Endothelial cell (in vitro differentiated cells): ENCODE measurements around the gene MSX1. TPM values are rescaled to one million over a fixed set of nuclear protein-coding genes. Genes with fewer than 3 reads are reported as not detected.
A peak's percentile ranks its signal among the peaks of the same experiment; 100 is the strongest.

Source experiments
- DNase-seq: peaks from one replicate; pipeline ENCODE4 v3.0.0; 2021; ENCODE audit warnings: low spot score
- H3K27ac Mint-ChIP-seq: one replicate; pipeline ENCODE4 v1.8.0; 2021; ENCODE audit warnings: mixed read lengths, inconsistent platforms; ENCODE audit not compliant: unreplicated experiment
- H3K27me3 Mint-ChIP-seq: one replicate; pipeline ENCODE4 v1.8.0; 2021; ENCODE audit warnings: mild to moderate bottlenecking, moderate library complexity, mixed read lengths, inconsistent platforms; ENCODE audit not compliant: unreplicated experiment
- H3K36me3 Mint-ChIP-seq: one replicate; pipeline ENCODE4 v1.8.0; 2021; ENCODE audit warnings: mild to moderate bottlenecking, low read depth, mixed read lengths, inconsistent platforms; ENCODE audit not compliant: unreplicated experiment
- H3K4me1 Mint-ChIP-seq: one replicate; pipeline ENCODE4 v1.8.0; 2021; ENCODE audit warnings: mild to moderate bottlenecking, mixed read lengths, inconsistent platforms; ENCODE audit not compliant: unreplicated experiment
- H3K4me3 Mint-ChIP-seq: one replicate; pipeline ENCODE4 v1.8.0; 2021; ENCODE audit warnings: mild to moderate bottlenecking, mixed read lengths, inconsistent platforms; ENCODE audit not compliant: unreplicated experiment
- H3K9me3 Mint-ChIP-seq: one replicate; pipeline ENCODE4 v1.8.0; 2021; ENCODE audit warnings: mixed read lengths, inconsistent platforms; ENCODE audit not compliant: unreplicated experiment
- CTCF ChIP-seq: fragments of 200-600 bp; sonication (generic); IDR thresholded peaks from one replicate; pipeline ENCODE4 v1.5.0; 2021; ENCODE audit warnings: antibody characterized with exemption; ENCODE audit not compliant: unreplicated experiment
- total RNA-seq: library from RNA; stranded (reverse); fragmentation: NEBNext Ultra II Directional; extraction: Animal tissue kit (Norgen Biotek cat#: 25700); gene quantifications from one replicate; pipeline ENCODE4 v1.2.1, GENCODE V29; 2021; ENCODE audit not compliant: unreplicated experiment

The MSX1 gene
- total RNA-seq, 1 donor from 2014 or later, result 17.4 TPM

GRCh38 chr4:4866866-4867374, 7.5 kb downstream of the MSX1 start:
- Mint-ChIP-seq H3K9me3 (no peaks in the 10 kb centered on the region), H3K27ac (no peak overlapping the region), H3K4me1 (peaks cover 48% of the 10 kb centered on the region), H3K36me3 (peaks cover 26% of the 10 kb centered on the region), H3K4me3 (peak overlapping the region; percentile 59), H3K27me3 (peaks cover 54% of the 10 kb centered on the region)
- no peak for DNase-seq
- TF ChIP-seq CTCF, result no peak

- no peak overlapping the region for H3K27ac Mint-ChIP-seq
- no peak overlapping the region for H3K4me3 Mint-ChIP-seq
- H3K4me1 Mint-ChIP-seq, result peaks cover 45% of the 10 kb centered on the region
- H3K36me3 Mint-ChIP-seq, result peaks cover 20% of the 10 kb centered on the region
- DNase-seq, result peak; percentile 77
- TF ChIP-seq CTCF, result peak; percentile 25
- H3K27me3 Mint-ChIP-seq, result peaks cover 53% of the 10 kb centered on the region
- H3K9me3 Mint-ChIP-seq, result no peaks in the 10 kb centered on the region
Observed at GRCh38 chr4:4867375-4868039, 8.0 kb downstream of the MSX1 start.

- peaks cover 53% of the 10 kb centered on the region for H3K27me3 Mint-ChIP-seq
- H3K4me1 Mint-ChIP-seq, result peaks cover 44% of the 10 kb centered on the region
- H3K4me3 Mint-ChIP-seq, result no peak overlapping the region
- H3K9me3 Mint-ChIP-seq, result no peaks in the 10 kb centered on the region
- no peak overlapping the region for H3K27ac Mint-ChIP-seq
- peaks cover 16% of the 10 kb centered on the region for H3K36me3 Mint-ChIP-seq
- TF ChIP-seq CTCF, result no peak
- DNase-seq, result no peak
Observed at GRCh38 chr4:4868040-4868757, 8.7 kb downstream of the MSX1 start.

- DNase-seq, result no peak
- no peak for TF ChIP-seq CTCF
- Mint-ChIP-seq H3K4me3 (no peak overlapping the region), H3K9me3 (no peaks in the 10 kb centered on the region), H3K36me3 (peaks cover 7% of the 10 kb centered on the region), H3K27ac (no peak overlapping the region), H3K27me3 (peaks cover 53% of the 10 kb centered on the region), H3K4me1 (peaks cover 45% of the 10 kb centered on the region)
Observed at GRCh38 chr4:4868758-4869723, 9.6 kb downstream of the MSX1 start.
